ENCODE data around the gene KCNJ6. TPM values are rescaled to one million over a fixed set of nuclear protein-coding genes. Genes with fewer than 3 reads are reported as not detected.
"Not testable (repeated sequence)": the region's sequence is repeated elsewhere in the genome, so short reads cannot be mapped to it uniquely, and the experiment has no call there.

Gene KCNJ6
- total RNA-seq, 1 donor from 2014 or later, result not detected

DNA sequence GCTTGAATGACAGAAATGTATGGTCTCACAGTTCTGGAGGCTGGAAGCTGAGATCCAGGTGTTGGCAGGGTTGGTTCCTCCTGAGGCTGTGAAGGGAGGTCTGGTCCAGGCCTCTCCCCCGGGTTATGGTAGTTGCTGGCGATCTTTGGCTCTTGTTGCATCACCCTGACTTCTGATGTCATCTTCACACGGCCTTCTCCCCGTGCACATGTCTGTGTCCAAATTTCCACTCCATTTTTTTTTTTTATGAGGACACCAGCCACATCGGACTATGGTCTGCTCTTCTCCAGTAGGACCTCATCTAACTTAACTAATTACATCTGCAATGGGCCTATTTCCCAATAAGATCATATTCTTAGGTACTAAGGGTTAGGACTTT, 232.2 kb downstream of the KCNJ6 start:
- intact Hi-C loops (cut with micrococcal nuclease), result no loop called here

DNA sequence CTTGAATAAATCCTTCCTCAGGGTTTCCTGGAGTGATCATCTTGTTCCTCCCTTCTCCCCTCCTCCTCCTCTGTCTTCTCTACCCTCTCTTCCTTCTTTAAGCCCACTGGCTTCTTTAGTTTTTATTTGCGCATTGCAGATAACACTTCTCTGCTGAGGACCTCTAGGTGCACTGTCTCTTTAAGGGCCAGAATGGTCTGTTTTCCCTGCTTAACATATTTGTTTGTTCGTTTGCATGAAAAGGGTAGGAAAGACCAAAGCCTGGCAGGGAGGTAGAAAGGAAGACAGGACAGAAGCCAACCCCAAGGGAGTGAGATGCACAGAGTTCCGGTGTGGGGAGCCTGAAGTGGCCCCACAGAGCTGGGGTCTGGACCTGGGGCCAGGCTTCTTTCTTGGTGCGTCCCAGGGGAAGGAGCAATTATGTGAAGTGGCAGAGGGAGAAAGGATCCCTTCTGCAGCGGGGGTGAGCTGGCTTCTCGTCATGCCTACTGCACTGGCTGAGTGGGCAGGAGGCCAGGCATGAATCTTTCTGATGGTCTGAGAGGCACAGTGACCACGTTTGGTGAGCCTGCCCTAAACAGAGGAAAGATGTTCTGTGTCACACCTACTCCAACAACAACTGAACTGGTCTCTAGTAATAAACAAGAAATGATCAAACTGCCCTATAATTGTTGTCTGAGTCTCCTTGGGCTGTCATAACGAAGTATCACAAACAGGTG, 232.7 kb downstream of the KCNJ6 start:
- intact Hi-C loops (cut with micrococcal nuclease), result no loop called here

DNA sequence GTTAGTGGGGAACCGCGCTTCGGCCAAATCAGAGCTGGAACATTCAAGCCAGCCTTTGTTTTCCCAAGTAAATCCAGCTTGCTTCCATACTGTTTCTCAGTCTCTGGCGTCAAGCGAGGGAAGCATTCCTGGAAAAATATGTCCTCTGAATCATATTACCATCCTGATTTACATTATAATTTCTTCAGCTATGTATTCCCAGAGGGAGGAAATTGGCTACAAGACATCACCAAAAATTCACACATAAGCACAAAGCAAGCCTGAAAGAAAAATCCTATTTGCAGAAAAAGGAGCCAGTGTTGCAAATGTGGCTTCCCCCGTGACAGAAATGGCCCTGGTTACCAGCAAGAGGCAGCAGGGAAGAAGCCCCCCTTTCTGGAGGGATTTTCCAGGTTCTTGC, 233.3 kb downstream of the KCNJ6 start:
- intact Hi-C loops (cut with micrococcal nuclease), result no loop called here

DNA sequence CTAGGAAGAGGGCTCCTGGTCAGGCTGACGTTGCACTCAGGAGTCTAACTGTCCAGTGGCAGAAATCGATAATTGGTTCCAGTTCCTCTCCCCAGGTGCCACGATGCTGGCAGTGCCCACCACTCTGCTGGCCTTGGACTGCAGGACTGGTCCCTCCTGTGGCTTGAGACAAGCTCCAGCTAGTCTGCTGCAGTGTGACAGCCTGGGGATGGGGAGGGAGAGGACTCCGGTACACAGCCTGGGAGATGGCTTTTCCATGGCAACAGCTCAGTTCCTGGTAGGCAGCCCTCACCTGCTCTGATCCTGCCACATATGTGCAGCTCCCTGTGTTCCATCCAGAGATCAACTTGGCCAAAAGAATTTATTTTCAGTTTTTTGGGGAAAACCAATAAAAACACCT, 239.3 kb downstream of the KCNJ6 start:
- intact Hi-C loops (cut with micrococcal nuclease), result no loop called here

DNA sequence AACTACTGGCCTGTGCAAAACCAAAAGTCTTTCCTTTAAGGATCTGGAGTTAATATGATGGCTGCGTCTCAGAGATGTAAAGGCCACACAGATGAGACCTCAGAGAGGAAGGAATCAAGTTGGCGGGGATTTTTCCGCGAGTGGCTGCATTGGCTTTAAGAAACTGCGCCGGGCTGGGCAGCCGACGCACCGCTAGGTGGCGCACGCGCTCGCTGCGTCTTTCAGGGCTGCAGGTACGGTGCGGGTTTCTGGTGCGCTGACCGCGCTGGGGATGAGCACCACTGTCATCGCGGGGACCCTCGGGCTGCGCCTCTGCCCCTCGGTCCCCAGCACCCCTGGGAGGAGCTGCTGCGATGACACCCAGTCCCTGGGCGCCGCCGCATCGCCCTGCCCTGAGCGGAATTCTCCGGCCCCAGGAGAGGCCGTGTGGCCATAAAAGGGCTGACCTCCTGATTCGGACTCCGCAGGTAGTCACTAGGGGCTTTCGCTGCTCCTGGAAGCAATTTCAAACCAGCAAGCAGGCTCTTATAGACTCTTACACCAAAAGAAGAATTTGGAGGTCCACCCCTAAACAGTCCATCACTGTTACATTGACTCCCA, 241.0 kb downstream of the KCNJ6 start:
- intact Hi-C loops (cut with micrococcal nuclease), result loop anchor here (1.0 kb wide), 1 partner anchor 509 kb away; no protein-coding TSS in a partner anchor

DNA sequence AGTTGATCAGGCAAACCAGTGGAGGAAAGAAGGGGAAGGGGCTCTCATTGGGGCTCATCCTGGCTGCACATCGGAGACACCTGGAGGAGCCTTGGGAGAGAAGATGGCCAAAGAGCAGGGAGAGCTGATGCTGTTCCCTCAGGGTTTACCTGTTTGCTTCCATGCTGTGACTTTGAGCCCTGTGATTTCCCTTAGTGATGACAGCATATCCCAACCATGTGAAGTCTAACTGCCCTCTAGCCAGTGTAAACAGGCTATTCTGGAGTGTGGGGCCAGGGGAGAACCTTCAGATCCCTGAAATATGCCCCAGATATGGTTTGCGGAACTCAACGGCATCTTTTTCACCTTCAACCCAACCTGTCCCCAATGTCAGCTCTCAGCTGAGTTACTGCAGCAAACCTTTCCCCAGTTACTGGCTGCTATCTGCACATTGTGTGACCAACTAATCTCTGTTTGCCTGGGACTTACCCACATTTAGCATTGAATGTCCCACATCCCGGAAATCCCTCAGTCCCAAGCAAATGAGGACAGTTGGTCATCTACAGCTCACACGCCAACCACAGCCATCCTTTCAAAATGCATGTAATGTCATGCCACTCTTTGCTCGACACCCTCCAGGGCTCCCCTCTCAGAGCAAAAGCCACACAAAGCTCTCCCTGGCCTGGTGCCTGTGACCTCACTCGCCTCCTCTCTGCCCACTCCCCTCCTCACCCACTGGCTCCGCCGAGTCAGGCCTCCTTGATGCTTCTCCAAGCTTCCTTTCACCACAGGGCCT, 242.3 kb downstream of the KCNJ6 start:
- intact Hi-C loops (cut with micrococcal nuclease), result no loop called here

DNA sequence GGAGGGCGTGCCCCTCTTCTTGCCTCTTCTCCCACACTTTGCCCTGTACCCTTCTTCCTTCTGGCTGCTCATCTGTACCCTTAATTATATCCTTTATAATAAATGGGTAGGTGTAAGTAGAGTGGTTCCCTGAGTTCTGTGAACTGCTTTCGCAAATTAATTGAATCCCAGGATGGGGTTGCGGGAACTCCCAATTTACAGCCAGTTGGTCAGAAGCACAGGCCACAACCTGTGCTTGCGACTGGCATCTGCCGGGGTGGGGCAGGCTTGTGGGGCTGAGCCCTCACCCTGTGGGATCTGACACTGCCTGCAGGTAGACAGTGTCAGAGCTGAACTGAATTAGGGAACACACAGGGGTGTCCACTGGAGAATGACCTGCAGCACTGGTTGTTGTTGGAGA, 244.9 kb downstream of the KCNJ6 start:
- intact Hi-C loops (cut with micrococcal nuclease), result no loop called here

DNA sequence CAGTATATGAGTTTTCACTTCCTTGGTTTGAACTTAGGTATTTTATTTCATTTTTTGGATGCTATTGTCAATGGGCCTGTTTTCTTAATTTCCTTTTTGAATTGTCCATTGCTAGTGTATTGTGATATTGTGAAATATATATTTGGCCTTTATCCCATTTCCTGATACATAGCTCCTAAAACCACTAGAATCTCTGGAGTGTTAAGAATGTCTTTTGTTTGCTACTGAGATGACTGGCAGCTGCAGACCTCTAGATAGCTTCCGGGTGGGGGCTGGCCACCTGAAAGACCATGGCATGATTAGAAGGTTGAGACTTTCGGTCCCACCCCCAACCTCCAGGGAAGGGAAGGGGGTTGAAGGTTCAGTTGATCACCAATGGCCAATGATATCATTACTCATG, 245.4 kb downstream of the KCNJ6 start:
- intact Hi-C loops (cut with micrococcal nuclease), result no loop called here

DNA sequence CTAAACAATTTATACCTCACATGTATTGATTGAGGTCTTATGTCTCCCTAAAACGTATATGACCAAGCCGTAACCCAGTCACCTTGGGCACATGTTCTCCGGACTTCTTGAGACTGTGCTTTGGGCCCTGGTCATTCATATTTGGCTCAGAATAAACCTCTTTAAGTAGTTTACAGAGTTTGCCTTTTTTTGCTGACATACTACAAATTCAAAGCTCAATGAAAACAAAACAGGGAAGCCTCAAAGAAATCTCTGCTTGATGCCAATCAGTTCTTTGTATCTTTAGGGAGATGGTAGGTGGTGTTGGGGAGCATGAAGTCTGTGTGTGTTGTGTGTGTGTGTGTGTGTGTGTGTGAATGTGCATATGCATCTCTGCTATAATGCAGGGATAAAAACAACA, 247.0 kb downstream of the KCNJ6 start:
- intact Hi-C loops (cut with micrococcal nuclease), result no loop called here

DNA sequence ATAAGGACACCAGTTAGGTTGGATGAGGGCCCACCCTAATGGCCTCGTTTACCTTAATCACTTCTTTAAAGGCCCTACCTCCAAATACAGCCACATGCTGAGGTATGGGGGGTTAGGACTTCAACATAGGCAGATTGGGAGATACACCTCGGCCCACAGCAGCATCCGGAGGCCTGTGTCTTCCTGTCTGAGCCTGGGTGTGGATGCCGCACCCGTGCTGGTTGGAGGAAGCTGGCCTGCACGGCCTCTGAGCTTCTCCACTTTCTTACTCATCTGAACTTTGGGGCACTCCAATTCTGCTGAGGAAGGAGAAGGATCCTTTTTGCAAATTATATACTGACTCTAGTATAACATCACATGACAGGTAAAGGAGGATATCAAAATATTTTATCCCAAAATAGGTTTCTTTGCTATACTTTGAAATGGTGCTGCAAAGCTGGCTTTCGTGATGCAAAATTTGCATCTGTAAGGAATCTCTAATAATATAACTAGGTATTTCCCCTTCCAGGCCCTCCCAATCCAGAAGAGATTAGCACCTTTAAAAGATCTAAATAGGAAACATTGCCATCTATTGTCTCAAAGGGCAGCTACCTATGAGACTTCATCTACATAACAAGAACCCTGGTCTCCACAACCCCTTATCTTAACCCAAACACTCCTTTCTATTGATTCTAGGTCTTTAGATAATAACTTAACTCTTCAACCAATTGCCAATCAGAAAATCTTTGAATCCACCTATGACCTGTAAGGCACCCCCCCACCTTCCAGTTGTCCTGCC, 247.6 kb downstream of the KCNJ6 start:
- intact Hi-C loops (cut with micrococcal nuclease), result no loop called here

DNA sequence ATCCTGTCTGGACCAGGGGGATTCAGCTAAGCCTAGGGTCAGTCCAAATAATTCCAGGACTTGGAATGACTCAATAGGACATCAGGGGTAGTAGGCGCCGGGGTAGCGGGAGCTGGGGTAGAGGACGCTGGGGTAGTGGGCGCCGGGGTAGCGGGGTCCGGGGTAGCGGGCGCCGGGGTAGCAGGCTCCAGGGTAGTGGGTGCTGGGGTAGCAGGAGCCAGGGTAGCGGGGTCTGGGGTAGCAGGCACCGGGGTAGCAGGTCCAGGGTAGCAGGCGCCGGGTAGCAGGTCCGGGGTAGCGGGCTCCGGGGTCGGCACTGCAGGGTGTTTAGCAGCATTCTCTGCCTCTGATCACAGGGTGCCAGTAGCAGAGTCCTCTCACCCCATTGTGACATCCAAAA, 248.9 kb downstream of the KCNJ6 start:
- intact Hi-C loops (cut with micrococcal nuclease), result no loop called here

DNA sequence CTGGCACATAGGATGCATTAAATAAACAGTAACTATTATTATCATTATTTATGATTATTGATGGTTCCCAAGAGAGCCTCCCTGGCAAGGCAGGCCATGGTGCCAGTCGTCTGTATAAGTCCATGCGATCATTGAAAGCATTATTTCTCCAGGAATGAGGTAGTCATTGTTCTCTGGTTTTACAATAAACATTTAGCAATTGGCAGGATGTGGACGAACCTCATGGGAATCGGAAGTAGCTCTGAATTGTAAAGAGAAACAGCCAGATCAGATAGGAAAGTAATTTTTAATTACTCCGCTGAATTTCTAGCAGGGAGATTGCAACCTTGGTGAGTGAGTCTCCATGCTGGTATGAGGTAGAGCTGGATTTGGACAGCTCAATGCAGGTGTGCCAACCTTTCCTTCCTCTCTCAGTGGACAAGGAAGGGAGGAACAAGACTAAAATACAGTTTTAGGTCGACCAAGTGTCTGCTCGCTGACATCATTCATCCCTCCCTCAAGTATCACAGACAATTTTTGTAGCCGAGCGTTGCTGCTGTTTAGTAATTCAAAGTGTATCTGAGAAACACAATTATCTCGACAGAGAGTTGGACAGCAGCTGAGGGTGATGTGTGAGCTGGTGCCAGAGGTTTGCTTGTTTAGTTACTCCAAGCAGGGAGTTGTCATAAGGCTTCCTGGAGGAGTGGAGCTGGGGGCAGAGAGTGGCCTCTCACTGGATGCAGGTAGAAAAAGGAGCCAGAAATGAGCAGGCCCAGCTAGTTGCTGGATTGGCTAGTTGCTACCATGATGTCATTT, 250.8 kb downstream of the KCNJ6 start:
- intact Hi-C loops (cut with micrococcal nuclease), result no loop called here

DNA sequence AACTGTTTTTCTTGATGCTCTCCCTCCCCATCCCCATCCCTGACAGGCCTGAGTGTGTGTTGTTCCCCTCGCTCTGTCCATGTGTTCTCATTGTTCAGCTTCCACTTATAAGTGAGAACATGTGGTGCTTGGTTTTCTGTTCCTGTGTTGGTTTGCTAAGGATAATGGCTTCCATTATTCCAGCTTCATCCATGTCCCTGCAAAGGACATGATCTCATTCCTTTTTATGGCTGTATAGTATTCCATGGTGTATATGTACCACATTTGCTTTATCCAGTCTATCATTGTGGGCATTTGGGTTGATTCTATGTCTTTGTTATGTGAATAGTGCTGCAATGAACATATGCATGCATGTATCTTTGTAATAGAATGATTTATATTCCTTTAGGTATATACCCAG, 254.0 kb downstream of the KCNJ6 start:
- intact Hi-C loops (cut with micrococcal nuclease), result not testable (repeated sequence)

DNA sequence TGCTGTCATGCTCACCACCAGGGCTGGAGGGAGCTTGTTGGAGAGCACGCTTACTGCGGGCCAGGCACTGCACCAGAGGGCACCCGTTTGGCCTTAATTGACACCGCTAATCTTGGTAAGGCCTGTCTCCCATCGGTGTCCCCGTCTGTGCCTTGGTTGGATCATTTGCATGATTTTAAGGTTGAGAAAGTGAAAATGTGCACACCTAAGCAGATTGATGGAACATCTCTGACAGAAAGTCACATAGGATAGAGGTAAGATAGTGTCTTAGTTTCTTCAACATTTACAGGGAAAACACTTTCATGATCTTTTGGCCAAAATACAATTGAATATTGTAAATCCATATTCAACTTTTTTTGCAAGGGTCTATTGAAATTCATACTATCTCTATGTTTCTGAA, 255.5 kb downstream of the KCNJ6 start:
- intact Hi-C loops (cut with micrococcal nuclease), result no loop called here

DNA sequence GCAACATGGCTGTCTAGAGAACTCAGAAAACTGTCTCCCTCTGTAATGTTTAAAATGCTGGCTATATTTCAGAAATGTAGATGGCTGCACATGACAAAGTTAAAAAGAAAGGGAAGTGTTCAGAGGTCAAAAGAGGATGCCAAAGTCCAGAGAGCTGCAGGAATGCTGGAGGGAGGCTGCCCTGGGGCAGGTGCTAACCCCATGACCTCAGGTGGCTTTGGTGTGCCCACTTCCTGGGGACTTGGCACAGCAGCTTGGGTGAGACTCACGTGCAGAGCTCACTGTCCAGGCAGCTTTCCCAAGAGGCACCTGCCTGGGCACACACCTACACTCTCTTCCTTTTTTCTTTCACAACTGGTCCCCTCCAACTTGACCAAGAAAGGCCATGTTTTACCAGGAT, 256.4 kb downstream of the KCNJ6 start:
- intact Hi-C loops (cut with micrococcal nuclease), result no loop called here

DNA sequence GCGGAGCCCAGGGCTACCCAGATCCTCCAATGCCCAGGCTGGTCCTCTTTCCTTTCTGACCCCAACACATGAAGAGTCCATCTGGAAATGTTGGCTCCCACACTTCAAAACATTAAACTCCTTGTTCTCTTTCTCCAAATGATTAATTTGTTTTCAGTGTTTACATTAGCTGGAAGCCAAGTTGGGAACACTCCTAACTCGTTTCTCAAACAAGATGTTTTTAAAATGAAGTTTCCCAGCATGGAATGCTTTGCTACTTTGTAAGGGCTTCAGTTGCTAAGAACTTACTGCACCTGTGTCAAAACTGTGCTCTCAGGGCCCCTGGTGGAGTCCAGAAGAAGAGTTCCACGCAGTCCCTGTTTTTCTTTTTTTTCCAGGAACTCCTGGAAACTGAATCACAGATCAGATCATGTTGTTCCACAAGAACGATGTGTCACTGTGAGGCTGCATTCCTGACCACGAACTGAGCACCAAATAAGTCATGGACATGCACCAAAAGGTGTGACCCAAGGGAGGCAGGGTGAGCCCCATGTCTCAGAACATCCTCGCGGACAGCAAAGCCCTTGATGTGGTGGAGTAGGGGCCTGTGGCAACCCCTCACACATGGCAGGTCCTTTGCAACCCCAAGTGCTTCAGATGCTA, 257.3 kb downstream of the KCNJ6 start:
- intact Hi-C loops (cut with micrococcal nuclease), result no loop called here

DNA sequence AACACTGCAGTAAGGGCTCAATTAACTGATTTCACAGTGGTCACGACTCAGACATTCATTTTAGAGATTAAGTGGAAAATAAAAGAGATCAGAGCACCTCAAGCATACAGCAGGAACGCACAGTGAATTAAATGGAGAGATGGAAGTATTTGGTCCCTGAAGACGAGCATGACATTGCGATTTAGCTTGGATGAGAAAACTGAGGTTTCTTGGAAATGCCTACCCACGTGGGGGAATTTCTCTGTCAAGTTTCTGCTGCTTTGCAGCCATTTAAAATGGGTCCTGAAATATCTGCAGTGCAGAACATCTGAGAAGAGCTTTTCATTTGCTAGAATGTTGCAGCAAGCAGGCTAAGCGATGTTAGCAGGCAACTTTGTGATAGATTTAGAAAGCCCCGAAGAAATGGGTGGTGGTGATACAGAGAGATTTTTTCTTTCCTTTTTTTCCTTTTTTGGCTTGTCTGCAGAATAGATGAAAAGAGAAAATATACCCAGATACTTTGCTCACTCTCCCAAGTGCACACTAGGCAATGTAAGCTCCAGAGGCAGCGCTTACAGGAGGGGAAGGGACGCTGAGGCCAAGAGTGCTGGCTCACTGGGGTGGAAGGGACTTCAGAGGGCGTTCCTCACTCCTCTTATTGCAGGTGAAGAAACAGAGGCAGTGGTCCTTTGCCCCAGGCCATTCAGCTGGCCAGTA, 258.0 kb downstream of the KCNJ6 start:
- intact Hi-C loops (cut with micrococcal nuclease), result no loop called here

DNA sequence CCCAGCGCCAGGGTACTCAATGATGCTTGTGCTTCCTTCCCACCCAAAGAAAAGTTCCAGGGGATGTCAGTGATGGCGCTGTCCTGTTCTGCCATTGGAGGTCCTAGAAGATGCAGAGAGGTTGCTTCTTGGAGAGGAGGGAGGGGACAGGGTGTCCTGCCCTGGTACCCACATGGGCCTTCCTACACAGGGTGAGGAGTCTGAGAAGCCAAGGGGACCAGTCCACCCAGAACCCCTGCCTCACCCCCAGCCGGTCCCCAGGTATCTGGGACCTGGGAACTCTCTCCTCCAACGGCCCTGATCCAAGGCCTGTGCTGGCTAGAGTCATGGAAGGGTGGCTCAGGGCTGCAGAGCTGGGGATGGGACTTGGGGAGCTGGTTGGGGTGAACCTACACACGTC, 259.4 kb downstream of the KCNJ6 start:
- intact Hi-C loops (cut with micrococcal nuclease), result no loop called here

DNA sequence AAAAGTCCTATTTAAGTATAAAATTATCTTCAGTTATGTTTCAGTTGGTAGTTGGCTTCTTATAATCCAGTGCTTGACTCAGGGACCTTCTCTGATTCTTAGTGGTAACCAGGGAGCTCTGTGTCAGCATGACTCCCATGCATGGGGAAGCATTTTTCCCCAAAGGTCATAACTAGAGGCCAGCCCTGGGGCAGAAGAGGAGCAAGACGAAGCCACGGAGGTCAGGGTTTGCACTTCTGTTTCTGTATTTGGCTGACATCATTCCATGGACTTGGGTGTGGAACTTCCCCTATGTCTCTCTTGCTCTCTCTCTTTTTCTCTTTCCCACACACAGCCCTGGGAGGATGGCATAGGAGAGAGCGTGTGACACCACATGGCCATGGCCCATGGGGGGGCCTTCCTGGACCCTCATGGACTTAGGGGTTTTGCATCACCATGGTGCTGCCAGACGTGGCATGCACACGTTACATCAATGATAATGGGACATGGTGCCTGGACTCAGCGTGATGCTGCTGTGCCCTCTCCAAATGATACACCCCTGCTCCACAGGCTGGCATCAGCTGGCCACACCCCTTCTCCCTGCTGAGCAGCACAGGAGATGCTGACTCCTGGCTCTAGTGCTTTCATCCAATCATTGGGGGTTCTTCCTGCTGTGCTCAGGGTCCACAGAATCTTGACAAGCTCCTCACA, 260.5 kb downstream of the KCNJ6 start:
- intact Hi-C loops (cut with micrococcal nuclease), result no loop called here

All from T-helper 1 cell treated with Interleukin-12 subunit alpha and Interleukin-12 subunit beta and Interleukin-4 antibody, amounts not matched to agents 30 ng/mL and 1 ng/mL, for 36 hours (primary cell).